GM12875 (cell line): ENCODE measurements around the gene THADA.

Experiments
- H3K4me3 ChIP-seq: one replicate; pipeline ENCODE4 v1.5.1; 2011; ENCODE audit warnings: low read depth, low read length, control low read depth
- CTCF ChIP-seq: IDR thresholded peaks from 2 replicates; pipeline ENCODE4 v1.5.1; 2011; ENCODE audit warnings: low read depth, mild to moderate bottlenecking, control low read depth, inconsistent platforms, low read length, moderate library complexity, borderline replicate concordance; ENCODE audit not compliant: insufficient read depth

THADA gene

GRCh38 chr2:43459446-43460173 is 136.2 kb downstream of the THADA start:
- no peak for TF ChIP-seq CTCF

GRCh38 chr2:43458014-43458628 is 137.7 kb downstream of the THADA start:
- no peak overlapping the region for H3K4me3 ChIP-seq

More at GRCh38 chr2:43459446-43460173, 136.2 kb downstream of the THADA start:
- H3K4me3 ChIP-seq: no peak overlapping the region

DNA sequence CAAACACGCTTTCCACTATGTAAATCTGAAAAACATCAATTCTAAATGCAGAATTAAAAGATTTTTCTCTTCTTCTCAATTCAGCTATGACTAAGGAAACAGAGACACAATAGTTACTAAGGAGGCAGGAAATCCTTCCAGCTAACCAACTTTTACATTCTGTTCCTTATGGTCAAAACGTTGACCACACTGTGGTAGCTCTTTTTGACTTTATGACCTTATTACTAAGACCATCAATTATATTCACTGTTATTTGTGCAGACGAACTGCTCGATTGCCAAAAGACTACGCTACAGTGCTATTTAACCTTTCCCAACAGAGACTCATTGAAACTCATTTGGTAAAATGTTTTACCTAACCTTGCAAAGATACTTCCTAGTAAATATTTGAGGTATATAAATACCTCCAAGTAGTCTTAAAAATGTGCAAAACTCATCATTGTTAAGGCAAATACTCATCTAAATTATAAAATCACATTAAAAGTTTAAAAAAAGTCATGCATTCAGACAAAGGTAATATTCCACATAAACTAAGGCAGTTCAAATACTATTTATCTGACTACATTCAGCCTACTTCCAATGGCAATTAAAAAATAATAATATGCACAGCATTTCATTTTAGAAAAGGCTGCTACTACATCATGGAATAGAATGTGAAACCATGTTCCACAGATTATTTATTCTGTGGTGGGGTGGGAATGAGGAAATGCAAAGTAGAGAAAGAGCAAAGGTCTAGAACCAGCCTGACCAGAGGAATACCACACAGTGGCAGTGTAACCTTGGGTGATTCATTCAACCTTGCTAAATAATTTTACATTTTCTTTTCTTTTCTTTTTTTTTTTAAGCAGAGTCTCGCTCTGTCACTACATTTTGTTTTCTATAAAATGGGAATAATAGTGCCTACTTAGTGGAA is 139.9 kb downstream of the THADA start:
- H3K4me3 ChIP-seq: no peak overlapping the region
- no peak for TF ChIP-seq CTCF

More at GRCh38 chr2:43458014-43458628, 137.7 kb downstream of the THADA start:
- TF ChIP-seq CTCF: no peak

DNA sequence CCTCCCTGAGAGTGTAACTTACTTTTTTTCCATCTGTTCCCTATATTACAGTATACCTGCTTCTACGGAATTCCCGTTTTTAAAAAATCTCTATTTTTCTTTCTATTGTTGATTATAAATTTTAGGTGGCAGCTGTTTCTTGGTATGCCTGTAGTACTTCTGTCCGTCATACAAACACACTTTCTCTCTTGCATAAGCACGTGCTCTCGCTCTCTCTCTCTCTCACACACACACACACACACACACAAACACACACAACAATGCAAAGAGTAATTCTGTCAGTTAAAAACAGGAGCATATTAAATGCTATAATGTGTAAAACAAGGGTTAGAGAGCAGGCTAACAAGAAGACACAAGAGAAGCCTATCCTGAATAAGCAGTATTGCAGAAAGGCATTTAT is 140.5 kb downstream of the THADA start:
- no peak for TF ChIP-seq CTCF
- no peak overlapping the region for H3K4me3 ChIP-seq

- TF ChIP-seq CTCF: no peak
- H3K4me3 ChIP-seq: no peak overlapping the region
Measured at GRCh38 chr2:43454791-43455190, 141.0 kb downstream of the THADA start.

GRCh38 chr2:43453179-43454170 is 142.4 kb downstream of the THADA start:
- no peak for TF ChIP-seq CTCF
- no peak overlapping the region for H3K4me3 ChIP-seq
